HL-60 (cell line): Measurements from ENCODE around the gene FBXL7.

Experiments used
- DNase-seq, 2 experiments: peaks; one replicate each; pipeline ENCODE4 v3.0.0-alpha.2; 2010 to 2020; ENCODE audit warnings: low read depth in 1 of 2, low spot score in 1 of 2
- H3K27ac ChIP-seq: fragments of 250-450 bp; sonication (Bioruptor Pico); replicated peaks from 2 replicates; pipeline ENCODE4 v1.5.1; 2020; ENCODE audit warnings: mild to moderate bottlenecking, moderate library complexity
- H3K27me3 ChIP-seq: fragments of 250-450 bp; sonication (Bioruptor Pico); 2 replicates; pipeline ENCODE4 v1.5.1; 2021; ENCODE audit warnings: mild to moderate bottlenecking, moderate library complexity; ENCODE audit not compliant: insufficient read depth, poor library complexity, severe bottlenecking
- H3K4me3 ChIP-seq: replicated peaks from 2 replicates; pipeline ENCODE4 v1.5.1; 2011; ENCODE audit warnings: mild to moderate bottlenecking, control low read depth, low read length; ENCODE audit not compliant: insufficient read depth
- CTCF ChIP-seq: IDR thresholded peaks from one replicate; pipeline ENCODE4 v1.5.1; 2011; ENCODE audit warnings: low read length, control low read depth, inconsistent platforms; ENCODE audit not compliant: insufficient read depth
- GABPA ChIP-seq: IDR thresholded peaks from 2 replicates; pipeline ENCODE4 v1.6.1; 2012; ENCODE audit warnings: low read depth
- POLR2AphosphoS5 ChIP-seq: IDR thresholded peaks from 2 replicates; pipeline ENCODE4 v1.6.1; 2012; ENCODE audit warnings: low read depth
- REST ChIP-seq: IDR thresholded peaks from 2 replicates; pipeline ENCODE4 v1.6.1; 2012; ENCODE audit warnings: low read depth; ENCODE audit not compliant: insufficient replicate concordance
- SPI1 ChIP-seq: IDR thresholded peaks from 2 replicates; pipeline ENCODE4 v1.6.1; 2012; ENCODE audit warnings: low read depth, mild to moderate bottlenecking, borderline replicate concordance

FBXL7 gene

GRCh38 chr5:15495026-15495425 lies 5.0 kb upstream of the FBXL7 start:
- Histone ChIP-seq H3K27ac (no peak overlapping the region), H3K27me3 (peaks cover 21% of the 10 kb centered on the region), H3K4me3 (no peak overlapping the region)
- no peak for DNase-seq
- no peak for TF ChIP-seq POLR2AphosphoS5
- TF ChIP-seq GABPA = no peak
- no peak for TF ChIP-seq REST
- TF ChIP-seq CTCF = no peak
- no peak for TF ChIP-seq SPI1

- Histone ChIP-seq H3K27me3 (peaks cover 32% of the 10 kb centered on the region), H3K4me3 (no peak overlapping the region), H3K27ac (no peak overlapping the region)
- TF ChIP-seq SPI1 (no peak), GABPA (no peak), CTCF (no peak), REST (no peak), POLR2AphosphoS5 (no peak)
- no peak for DNase-seq
Observed at GRCh38 chr5:15496886-15497285, 3.1 kb upstream of the FBXL7 start.

GRCh38 chr5:15500325-15501001 lies 483 bp downstream of the FBXL7 start:
- Histone ChIP-seq H3K27me3 (peaks cover 32% of the 10 kb centered on the region), H3K4me3 (no peak overlapping the region), H3K27ac (no peak overlapping the region)
- TF ChIP-seq CTCF (no peak), SPI1 (no peak), REST (no peak), POLR2AphosphoS5 (no peak), GABPA (no peak)
- no peak for DNase-seq
